HG03442 (cell line): ENCODE data around the gene ABHD12.
A peak's percentile ranks its signal among the peaks of the same experiment; 100 is the strongest.
"Not testable (repeated sequence)": the region's sequence is repeated elsewhere in the genome, so short reads cannot be mapped to it uniquely, and the experiment has no call there.

Source experiments
- ATAC-seq: cut with Tn5 transposase; IDR thresholded peaks from one replicate; pipeline ENCODE4 v1.9.1; 2021; ENCODE audit warnings: mild to moderate bottlenecking, moderate library complexity; ENCODE audit not compliant: unreplicated experiment

Gene ABHD12

DNA sequence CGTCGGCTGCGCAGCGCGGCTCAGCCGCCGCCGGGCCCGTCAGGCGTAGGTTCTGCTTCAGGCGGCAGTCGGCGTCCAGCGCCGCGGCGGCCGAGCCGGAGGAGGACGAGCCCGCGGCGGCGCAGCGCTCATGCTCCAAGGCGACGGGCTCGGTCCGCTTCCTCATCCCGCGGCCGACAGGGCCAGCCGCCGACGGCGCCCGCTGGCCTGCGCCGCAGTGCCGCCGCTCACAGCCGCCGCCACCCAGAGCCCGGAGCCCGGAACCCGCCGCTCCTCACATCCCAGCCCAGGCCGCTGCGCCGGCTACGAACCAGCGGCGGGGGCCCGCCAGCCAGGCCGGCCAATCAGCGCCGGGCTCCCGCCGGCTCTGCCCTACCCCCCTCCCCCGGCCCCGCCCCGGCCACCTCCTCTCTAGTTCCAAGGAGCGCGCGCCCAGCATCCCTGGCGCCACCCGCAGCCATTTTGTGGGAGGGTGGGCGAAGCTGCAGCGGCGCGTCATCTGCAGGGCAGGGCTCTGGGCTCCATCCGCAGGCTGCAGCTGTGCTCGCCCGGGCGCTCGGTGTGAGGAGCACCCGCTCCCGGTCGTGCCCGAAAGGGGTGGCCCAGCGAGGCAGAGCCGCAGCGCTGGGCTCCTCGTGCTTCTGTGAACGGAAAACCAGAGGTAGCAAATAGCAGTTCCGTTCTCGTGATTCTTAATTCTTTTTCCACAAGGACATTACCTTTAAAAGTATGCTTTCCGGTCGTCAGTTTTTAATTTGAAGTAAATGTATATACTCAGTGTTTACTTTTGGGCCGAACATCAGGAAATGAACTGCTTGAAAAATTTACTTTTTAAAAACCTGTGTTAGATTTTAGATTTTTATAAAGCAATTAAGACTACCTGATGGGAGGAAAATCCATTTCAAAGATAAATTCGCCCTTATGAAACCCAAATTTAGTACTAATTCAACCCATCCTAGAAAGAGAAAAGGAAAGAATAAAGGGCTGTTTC, at the start of gene ABHD12:
TSS of gene ABHD12 (minus strand) at position 298 of the 991 bp plus-strand sequence. CDS start at position 166, 132 bp downstream.
- peak; percentile 89 for ATAC-seq

DNA sequence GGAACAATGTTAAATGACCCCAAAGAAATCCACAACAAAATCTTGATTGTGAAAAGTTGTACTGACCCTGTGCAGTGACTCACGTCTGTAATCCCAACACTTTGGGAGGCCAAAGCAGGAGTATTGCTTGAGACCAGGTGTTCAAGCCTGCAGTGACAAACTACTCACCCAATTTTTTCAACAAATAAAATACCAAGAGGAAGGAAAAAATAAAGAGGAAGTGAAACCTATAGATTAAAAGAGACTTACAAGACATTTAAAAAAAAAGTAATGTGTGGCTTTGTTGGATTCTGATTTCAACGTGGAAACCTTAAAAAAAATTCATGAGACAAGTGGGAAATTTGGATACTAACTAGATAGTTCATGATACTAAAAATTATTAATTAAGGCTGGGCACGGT, 48.7 kb upstream of the ABHD12 start:
- no peak for ATAC-seq

DNA sequence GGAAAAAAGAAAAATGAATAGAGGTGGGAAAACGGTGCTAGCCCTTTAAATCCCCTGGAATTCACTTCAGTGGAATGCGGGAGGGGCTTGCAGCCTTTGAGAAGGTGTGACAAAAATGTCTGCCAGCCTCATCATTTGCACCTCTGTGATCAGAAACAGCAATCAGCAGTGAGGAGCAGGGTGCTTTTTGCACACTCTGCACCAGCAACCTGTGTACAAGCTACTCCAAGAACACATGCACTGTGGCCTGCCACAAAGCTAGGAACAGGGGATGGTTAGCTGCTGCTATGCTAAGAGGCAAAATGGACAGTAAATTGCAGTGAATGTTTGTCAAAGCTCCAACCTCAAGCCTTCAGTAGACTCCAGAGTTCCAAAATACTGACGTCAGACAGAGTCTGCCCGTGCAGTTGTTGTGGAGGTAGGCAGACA, 46.5 kb upstream of the ABHD12 start:
- no peak for ATAC-seq

DNA sequence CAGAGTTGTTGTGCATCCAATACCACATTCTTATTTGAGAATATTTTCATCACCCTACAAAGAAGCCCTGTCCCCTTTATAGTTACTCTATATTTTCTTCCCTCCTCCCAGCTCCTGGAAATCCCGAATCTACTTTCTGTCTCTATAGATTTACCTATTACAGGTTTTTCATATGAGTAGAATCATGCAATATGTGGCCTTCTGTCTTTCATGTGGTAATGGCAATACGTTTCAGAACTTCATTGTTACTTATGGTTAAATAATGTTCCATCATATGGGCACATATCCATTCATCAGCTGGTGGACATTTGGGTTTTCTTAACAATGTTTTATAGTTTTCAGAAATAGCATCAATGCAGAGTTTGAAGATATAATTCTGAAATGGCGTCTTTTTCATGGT, 33.9 kb upstream of the ABHD12 start:
- ATAC-seq, result no peak

DNA sequence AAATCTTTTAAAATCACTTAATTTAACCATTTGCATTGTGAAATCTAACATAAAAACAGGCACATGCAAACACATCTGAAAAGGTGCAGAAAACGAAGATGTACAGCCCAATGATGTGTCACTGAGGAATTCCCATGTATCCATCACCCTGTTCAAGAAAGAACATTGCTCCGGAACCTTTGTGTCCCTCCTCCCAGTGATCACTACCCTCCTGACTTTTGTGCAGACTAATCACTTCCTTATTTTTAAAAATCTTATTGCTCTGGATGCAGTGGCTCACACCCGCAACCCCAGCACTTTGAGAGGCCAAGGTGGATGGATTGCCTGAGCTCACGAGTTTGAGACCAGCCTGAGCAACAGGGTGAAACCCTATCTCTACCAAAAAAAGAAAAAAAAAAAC, 31.4 kb upstream of the ABHD12 start:
- no peak for ATAC-seq

DNA sequence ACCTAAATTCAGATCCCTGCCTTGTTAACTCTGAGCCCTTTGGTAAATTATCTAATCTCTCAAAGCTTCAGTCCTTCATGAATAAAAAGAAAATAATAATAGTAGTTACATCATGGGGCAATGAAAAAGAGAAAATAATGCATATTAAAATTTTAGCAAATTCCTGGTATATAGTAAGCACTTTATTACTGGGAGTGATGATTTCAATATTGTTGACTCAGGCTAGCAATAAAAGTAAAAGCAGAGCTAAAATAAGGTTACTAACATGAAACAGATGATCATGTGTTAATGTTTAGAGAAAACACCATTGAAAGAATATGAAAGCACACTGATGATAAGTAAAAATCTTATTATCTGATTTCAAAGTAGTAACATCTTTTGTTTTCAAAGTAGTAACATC, 30.5 kb upstream of the ABHD12 start:
- no peak for ATAC-seq

DNA sequence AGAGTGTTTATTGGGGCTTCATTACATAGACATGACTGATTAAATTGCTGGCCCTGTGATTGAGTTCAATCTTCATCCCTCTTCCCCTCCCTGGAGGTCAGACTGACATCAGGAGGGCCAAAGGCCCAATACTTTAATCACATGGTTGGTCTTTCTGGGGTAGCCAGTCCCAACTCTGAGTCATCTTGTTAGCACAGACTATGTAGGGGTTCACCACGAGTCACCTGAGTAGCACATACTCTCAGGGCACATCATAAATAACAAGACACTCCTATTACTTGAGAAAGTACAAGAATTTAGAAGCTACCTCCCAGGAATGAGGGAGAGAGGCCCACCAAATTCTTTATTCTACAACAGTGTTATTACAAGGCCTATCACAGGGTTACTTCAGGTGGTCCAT, 28.1 kb upstream of the ABHD12 start:
- ATAC-seq, result no peak

DNA sequence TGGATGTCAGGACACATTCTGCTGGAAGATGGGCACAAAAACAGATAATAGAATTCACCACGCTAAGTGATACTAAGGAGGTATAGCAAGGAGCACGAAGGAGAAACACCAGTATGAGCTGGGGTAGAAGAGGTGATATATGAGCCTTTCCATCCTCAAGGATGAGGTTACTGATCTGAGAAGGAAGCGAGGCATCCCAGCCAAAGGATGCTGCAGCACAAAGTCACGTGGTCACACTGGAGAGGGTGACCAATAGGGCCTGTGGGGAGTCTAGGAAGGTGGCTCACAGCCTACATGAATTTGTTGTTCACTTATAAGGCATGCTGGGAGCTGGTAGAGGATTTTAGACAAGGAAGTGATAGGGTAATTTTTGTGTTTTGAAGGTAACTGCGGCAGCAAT, 18.3 kb upstream of the ABHD12 start:
- ATAC-seq, result no peak

DNA sequence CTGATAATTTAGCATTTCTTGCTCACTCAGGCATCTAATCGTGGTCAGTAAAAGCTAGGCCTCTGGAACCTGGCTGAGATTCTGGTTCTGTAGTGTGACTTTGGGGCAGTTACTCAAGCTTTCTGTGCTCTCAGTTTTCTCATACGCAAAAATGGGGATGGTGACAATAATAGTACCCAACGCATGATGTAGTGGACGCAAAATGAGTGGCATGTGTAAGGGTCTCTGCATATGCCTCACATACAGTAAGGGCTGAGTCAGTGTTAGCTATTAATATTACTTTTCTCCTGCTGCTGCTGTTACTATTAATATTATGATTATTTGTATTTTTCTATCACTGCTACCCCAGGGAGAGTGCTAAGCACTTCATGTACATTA, 17.5 kb upstream of the ABHD12 start:
- no peak for ATAC-seq

DNA sequence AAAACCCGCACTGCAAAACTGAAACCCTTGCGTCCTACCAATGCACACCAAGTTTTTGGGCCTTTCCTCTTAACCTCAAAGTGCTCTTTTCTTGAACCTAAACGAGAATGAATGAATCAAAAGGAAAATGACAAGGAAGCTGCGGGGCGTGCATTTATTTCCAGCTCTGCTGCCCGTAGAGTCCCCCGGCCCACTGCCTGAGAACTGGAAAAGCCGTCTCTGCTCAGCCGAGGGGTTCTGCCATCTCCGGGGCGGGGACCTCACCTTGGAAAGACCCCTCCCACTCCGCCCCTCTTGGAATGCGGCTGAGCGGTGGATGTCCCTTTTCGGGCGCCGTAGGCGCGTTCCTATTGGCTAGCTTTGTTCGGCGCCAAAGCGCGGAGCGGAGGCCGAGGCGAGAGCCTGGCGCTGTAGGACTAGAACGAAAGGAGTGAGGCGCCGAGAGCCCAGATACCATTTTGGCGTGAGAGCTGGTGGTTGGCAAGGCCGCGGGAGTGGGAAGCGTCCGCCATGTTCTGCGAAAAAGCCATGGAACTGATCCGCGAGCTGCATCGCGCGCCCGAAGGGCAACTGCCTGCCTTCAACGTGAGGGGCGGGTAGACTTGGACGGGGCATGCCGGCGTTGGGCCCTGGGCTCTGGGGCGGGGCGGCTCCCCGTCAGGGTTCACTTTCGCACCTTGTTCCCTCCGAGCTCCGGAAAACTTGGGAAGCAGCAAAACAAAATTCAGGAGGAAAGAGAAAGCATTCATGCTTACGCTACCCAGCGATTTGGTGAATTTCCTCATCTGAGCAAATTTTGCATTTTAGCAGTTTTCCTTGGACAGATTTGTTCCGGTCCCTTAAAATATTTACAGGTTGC, 16.9 kb upstream of the ABHD12 start, which contains the start of gene GINS1:
TSS of gene GINS1 (plus strand) at position 363 of the 859 bp plus-strand sequence. CDS start at position 511, 148 bp downstream.
- peak; percentile 91 for ATAC-seq

DNA sequence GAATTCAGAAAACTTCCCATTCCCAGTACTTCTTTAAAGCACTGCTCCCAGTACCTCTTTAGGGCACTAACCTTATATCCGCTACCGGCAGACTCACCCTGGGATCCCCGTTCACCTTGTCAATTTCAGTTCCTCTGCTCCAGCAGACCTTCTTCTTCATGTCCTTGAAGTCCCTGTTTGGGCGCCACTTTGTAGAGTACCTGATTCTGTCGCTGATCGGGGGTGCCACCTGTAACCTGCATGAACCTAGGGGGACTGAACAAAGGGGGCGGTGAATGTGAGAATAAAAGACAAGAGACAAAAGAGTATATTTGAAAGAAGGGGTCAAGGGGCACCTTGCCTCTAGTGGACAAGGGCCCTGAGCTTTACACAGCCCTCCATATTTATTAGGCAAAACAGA, 11.9 kb upstream of the ABHD12 start:
- no peak for ATAC-seq

DNA sequence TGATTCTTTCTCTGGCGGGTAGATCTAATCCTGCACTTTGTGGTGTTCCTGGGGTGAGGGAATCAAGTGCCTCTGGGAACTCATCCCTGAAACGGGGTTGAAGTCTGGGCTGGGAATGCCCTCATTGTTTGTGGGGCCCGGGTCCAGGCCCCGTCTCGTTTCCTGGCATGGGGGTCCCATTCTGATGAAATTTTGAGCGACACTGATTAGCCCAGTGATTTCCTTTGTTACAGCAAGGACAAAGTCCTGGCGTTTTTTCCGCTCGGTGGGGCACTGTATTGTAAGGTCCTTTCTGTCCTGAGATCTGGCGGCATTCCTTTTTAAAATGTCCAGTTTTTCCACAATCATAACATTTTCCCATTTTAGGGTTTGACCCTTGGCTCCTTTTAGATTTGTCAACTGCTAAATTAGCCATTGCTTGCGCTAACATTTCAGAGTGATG, 9.7 kb upstream of the ABHD12 start:
- not testable (repeated sequence) for ATAC-seq

DNA sequence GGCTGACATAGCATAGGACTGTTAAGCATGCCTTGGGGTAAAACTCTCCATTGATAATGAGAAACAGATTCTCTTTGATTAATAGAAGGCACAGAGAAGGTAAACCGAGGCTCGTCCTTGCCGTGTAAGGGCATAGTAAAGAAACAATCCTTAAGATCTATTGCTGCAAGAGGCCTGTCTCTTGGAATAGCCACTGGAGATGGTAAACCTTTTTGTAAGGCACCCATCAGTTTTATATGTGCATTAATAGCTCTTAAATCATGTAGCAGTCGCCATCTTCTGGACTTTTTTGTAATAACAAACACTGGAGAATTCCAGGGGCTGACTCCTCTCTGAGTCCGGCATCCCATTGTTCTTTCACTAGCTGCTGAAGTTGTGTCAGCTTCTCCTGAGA, 8.4 kb upstream of the ABHD12 start:
- peak; percentile 58 for ATAC-seq

DNA sequence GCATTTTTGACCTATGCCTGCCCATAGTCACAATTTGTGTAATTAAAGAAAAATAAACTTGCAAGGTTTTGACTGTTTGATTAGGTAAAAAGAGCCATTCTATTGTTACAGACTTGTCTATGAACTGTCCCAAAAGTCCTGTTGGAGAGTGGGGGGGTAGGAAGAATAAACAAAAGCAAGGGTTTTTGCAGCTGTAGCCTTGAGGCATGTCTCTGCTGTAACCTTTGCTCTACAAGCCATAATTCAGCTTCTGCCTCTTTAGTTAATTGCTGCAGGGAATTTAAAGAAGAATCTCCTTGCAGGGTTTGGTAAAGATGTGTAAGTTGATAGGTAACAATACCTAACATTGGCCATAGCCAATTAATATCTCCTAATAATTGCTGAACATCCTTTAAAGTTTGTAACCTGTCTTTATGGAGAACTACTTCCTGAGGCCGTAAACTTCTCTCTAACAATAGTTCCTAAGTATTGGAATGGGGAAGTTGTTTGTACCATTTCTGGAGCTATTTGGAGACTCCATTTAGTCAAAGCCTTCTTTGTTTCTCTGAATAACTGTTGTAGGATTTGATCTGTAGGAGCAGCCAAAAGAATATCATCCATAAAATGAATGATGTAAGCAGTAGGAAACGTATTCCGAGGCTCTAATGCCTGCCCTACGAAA, 7.9 kb upstream of the ABHD12 start:
- no peak for ATAC-seq

DNA sequence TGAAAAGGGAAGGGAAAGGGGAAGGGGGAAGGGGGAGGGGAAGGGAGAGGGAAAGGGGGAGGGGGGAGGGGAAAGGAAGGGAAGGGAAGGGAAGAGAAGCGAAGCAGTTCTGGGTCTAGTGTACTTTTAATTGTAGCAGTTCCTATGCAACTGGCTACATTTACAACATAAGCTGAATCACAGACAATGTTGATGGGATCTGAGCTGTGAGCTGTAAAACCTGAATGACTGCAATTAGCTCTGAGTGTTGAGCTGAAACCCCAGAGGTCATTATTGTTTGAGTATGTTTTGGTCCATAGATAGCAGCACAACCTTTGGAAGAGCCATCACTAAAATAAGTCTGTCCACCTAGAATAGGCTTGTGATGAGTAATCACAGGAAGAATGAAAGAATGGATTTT, 7.2 kb upstream of the ABHD12 start:
- ATAC-seq, result no peak

DNA sequence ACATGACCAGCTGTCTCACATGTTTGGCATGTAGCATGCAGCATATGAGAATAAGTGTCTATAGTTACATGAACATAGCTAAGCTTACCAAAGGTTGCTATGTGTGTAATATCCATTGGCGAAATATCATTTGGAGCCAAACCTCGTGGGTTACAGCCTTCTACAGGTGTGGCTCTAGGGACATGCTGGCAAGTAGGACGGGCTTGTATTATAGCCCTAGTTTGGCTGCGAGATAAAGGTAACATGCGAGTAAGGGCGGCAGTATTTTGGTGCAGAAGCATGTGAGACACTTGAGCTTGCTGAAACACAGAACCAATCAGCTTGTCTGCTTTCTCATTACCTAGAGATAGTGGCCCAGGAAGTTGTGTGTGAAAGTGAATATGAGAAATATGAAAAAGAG, 6.5 kb upstream of the ABHD12 start:
- ATAC-seq, result no peak

DNA sequence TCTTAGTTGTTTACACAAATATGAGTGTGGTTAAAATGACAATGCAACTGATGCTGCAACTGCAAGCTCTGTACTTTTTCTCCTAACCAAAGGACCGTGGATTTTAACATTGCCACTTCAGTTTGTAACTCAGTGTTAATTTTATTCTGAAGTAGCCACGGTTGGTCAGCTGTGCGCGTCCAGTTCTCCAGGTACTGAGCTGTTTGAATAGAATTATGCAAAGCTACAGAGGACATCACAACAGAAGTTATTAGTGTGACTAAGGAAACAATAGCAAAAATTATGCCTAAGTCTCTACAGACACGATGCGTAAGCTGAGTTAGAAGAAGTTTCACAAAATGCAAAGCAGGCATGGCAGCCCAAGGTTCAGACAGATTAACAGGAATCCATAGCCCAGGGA, 4.4 kb upstream of the ABHD12 start:
- ATAC-seq, result no peak

DNA sequence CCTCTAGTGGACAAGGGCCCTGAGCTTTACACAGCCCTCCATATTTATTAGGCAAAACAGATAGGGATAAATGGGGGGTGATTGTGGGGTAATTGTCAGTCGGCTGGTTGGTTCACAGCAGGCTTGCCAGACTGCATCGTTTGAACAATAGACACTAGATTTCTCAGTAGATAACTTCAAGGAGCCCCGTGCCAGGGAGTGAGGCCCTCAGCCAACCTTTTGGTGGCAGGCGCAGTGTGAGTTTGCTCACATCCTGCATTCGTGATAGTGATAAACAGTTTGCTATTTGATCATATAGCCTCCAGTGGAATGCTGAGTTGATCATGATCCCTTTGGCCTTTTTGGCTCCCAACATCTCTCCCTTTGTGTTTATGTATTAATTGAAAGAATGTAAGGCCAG, 3.6 kb upstream of the ABHD12 start:
- no peak for ATAC-seq

DNA sequence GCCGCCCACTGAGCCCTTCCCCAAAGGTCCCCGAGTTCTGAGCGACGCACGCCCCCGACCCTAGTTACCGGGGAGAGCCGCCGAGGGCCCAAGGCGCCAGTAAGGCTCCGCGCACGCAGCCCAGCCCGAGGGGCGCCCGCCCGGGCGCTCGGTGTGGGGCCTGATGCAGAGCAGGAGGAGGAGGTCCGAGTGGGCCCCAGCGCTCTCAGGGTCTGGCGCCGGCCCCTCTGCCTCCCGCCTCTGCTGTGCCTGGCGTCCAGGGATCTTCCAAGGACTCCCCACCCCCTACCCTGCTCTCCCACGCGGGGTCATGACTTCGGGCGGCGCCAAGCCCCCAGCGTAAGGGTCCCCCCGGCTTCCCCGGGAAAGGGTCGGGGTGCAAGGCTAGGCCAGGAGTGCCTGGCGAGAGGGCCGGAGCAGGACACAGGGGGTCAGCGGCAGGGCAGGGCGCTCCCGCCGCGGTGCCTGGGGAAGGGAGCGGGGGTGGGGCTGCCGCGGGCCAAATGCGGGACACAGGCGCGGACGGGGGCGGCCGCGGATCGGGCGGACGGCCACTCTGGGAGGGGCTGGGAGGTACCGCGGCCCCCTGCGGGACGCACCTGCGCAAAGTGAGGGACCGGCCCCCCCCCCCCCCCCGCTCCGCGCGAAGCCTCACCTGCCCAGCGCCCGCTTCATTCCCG, 637 bp downstream of the ABHD12 start:
- ATAC-seq, result peak; percentile 21

DNA sequence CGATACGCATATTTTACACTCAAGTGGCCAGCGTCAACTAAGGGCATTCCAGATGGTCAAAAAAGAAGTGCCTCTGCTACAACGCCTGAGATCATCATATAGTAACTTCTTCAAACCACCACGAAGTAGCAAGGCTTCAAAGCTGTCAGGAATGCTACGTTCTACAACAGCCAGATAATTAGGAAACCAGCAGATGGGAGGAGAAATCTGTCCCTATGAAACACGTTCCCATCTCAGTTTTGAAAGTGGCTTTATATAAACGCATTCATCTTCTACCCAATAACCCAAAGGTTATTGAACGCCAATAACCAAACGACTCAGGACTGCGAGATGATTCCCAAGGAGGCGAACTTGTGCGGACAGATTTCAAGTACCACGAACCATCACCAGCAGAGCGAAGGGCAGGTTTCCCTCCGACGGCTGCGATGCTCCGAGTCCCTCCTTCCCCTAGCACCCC, 1.2 kb downstream of the ABHD12 start:
- no peak for ATAC-seq
